GM23338 (cell line): ENCODE data around the gene GARS1. TPM values are rescaled to one million over a fixed set of nuclear protein-coding genes. Genes with fewer than 3 reads are reported as not detected.

ENCODE experiments used
- ATAC-seq: fragments of 200-7000 bp; cut with Tn5 transposase; 3 replicates; pipeline ENCODE4 v1.9.1; 2020
- DNase-seq: peaks from one replicate; pipeline ENCODE4 v3.0.0-alpha.2; 2015; ENCODE audit warnings: low spot score
- H2AFZ ChIP-seq: fragments of 200-600 bp; sonication (generic); 2 replicates; pipeline ENCODE4 v1.8.0; 2016; ENCODE audit warnings: antibody characterized with exemption, mild to moderate bottlenecking, moderate library complexity
- H3F3A ChIP-seq: fragments of 200-600 bp; sonication (generic); replicated peaks from 2 replicates; pipeline ENCODE4 v1.8.0; 2017; ENCODE audit warnings: antibody characterized with exemption, mixed run types, low read depth
- H3K27ac ChIP-seq: fragments of 200-600 bp; sonication (generic); 2 replicates; pipeline ENCODE4 v1.6.1; 2016; ENCODE audit warnings: low read depth
- H3K27me3 ChIP-seq: fragments of 200-600 bp; sonication (generic); 2 replicates; pipeline ENCODE4 v1.8.0; 2016; ENCODE audit warnings: mild to moderate bottlenecking, mixed run types, moderate library complexity; ENCODE audit not compliant: insufficient read depth
- H3K36me3 ChIP-seq: fragments of 200-600 bp; sonication (generic); 2 replicates; pipeline ENCODE4 v1.8.0; 2016; ENCODE audit warnings: mild to moderate bottlenecking; ENCODE audit not compliant: insufficient read depth
- H3K4me1 ChIP-seq: fragments of 200-600 bp; sonication (generic); 2 replicates; pipeline ENCODE4 v1.8.0; 2016; ENCODE audit warnings: mild to moderate bottlenecking, moderate library complexity; ENCODE audit not compliant: insufficient read depth
- H3K4me2 ChIP-seq: fragments of 200-600 bp; sonication (generic); 2 replicates; pipeline ENCODE4 v1.7.1; 2017; ENCODE audit warnings: mixed run types
- H3K4me3 ChIP-seq: fragments of 200-600 bp; sonication (generic); 2 replicates; pipeline ENCODE4 v1.6.1; 2016; ENCODE audit warnings: mixed run types
- H3K79me2 ChIP-seq: fragments of 200-600 bp; sonication (generic); replicated peaks from 2 replicates; pipeline ENCODE4 v1.8.0; 2017; ENCODE audit warnings: mild to moderate bottlenecking; ENCODE audit not compliant: insufficient read depth
- H3K9me2 ChIP-seq: fragments of 200-600 bp; sonication (generic); 2 replicates; pipeline ENCODE4 v1.8.0; 2017; ENCODE audit not compliant: insufficient read depth
- H4K20me1 ChIP-seq: fragments of 200-600 bp; sonication (generic); replicated peaks from 2 replicates; pipeline ENCODE4 v1.8.0; 2017; ENCODE audit warnings: mild to moderate bottlenecking; ENCODE audit not compliant: insufficient read depth
- H3K27ac Mint-ChIP-seq: 2 replicates; pipeline ENCODE4 v1.8.0; 2020; ENCODE audit warnings: inconsistent platforms, mild to moderate bottlenecking, moderate library complexity, mixed read lengths
- H3K27me3 Mint-ChIP-seq: 3 replicates; pipeline ENCODE4 v1.8.0; 2022; ENCODE audit warnings: low read depth, mild to moderate bottlenecking, moderate library complexity, mixed read lengths, inconsistent platforms; ENCODE audit not compliant: insufficient read depth, poor library complexity
- H3K36me3 Mint-ChIP-seq: 3 replicates; pipeline ENCODE4 v1.8.0; 2021; ENCODE audit warnings: low read depth, mild to moderate bottlenecking, inconsistent platforms, moderate library complexity, mixed read lengths
- H3K4me1 Mint-ChIP-seq: 3 replicates; pipeline ENCODE4 v1.8.0; 2020; ENCODE audit warnings: mild to moderate bottlenecking, inconsistent platforms, mixed read lengths
- H3K4me3 Mint-ChIP-seq: 3 replicates; pipeline ENCODE4 v1.8.0; 2021; ENCODE audit warnings: moderate library complexity, mild to moderate bottlenecking, inconsistent platforms, mixed read lengths
- H3K9me3 Mint-ChIP-seq: 3 replicates; pipeline ENCODE4 v1.8.0; 2020; ENCODE audit warnings: moderate library complexity, mild to moderate bottlenecking, inconsistent platforms, mixed read lengths
- CREB1 ChIP-seq: fragments of 250-450 bp; sonication (Bioruptor Pico); IDR thresholded peaks from 2 replicates; pipeline ENCODE4 v1.5.0; 2020; ENCODE audit warnings: low read depth, mild to moderate bottlenecking, moderate library complexity
- EZH2 ChIP-seq: fragments of 200-600 bp; sonication (generic); IDR thresholded peaks from one replicate; pipeline ENCODE4 v1.8.0; 2017; ENCODE audit warnings: antibody characterized with exemption, mild to moderate bottlenecking, low read depth; ENCODE audit not compliant: unreplicated experiment
- EZH2phosphoT487 ChIP-seq: fragments of 200-600 bp; sonication (generic); IDR thresholded peaks from one replicate; pipeline ENCODE4 v1.8.1; 2018; ENCODE audit warnings: antibody characterized with exemption; ENCODE audit not compliant: unreplicated experiment
- JUNB ChIP-seq: IDR thresholded peaks from one replicate; pipeline ENCODE4 v1.6.1; 2016; ENCODE audit warnings: antibody characterized with exemption; ENCODE audit not compliant: unreplicated experiment
- POLR2AphosphoS5 ChIP-seq: IDR thresholded peaks from 2 replicates; pipeline ENCODE4 v1.6.1; 2016; ENCODE audit warnings: antibody characterized with exemption, low read depth
- ZNF114 ChIP-seq: fragments of 250-450 bp; sonication (Bioruptor Pico); IDR thresholded peaks from 2 replicates; pipeline ENCODE4 v1.5.0; 2020; ENCODE audit warnings: mild to moderate bottlenecking, moderate library complexity
- ZNF331 ChIP-seq: fragments of 250-450 bp; sonication (Bioruptor Pico); IDR thresholded peaks from 2 replicates; pipeline ENCODE4 v1.5.0; 2020; ENCODE audit warnings: low read depth, mild to moderate bottlenecking, moderate library complexity
- polyA plus RNA-seq: library from polyadenylated mRNA; unstranded; fragments of >200 nt; fragmentation: Nextera tagmentation; extraction: Ambion mirVana; gene quantifications from 2 replicates; pipeline ENCODE4 v1.2.1, GENCODE V29; 2016
- total RNA-seq: library from RNA; depleted of rRNA; stranded (reverse); fragments of >200 nt; shearing (Covaris generic); gene quantifications from 2 replicates; pipeline ENCODE4 v1.2.3, GENCODE V29; 2014
- TF ChIP-seq, protein P1 (sequence below): fragments of 250-450 bp; sonication (Bioruptor Pico); IDR thresholded peaks from 2 replicates; pipeline ENCODE4 v1.5.0; 2020; ENCODE audit warnings: mild to moderate bottlenecking, moderate library complexity
- TF ChIP-seq, protein P2 (sequence below): IDR thresholded peaks from one replicate; pipeline ENCODE4 v1.6.1; 2018; ENCODE audit warnings: antibody characterized with exemption; ENCODE audit not compliant: unreplicated experiment

Gene GARS1
- total and polyA plus RNA-seq, 2 experiments from 2014 or later = 207 to 241 TPM

- H3K4me2 ChIP-seq = no peak overlapping the region
- peaks cover 2% of the 10 kb centered on the region for H3K27me3 Mint-ChIP-seq
- no peaks in the 10 kb centered on the region for H3K9me2 ChIP-seq
- no peaks in the 10 kb centered on the region; the same call in 2 of the 3 replicates for H3K36me3 Mint-ChIP-seq
- H3K4me3 ChIP-seq = no peak overlapping the region
- H3F3A ChIP-seq = no peaks in the 10 kb centered on the region
- no peak overlapping the region for H3K27ac Mint-ChIP-seq
- no peaks in the 10 kb centered on the region for H4K20me1 ChIP-seq
- H3K4me1 Mint-ChIP-seq = peaks cover 7% of the 10 kb centered on the region
- no peak for DNase-seq
- no peak for TF ChIP-seq ZNF331
- TF ChIP-seq ZNF114 (CRISPR knock-in tag) = no peak
- no peak for TF ChIP-seq EZH2
- no peak for TF ChIP-seq POLR2AphosphoS5
- TF ChIP-seq, protein P1, sequence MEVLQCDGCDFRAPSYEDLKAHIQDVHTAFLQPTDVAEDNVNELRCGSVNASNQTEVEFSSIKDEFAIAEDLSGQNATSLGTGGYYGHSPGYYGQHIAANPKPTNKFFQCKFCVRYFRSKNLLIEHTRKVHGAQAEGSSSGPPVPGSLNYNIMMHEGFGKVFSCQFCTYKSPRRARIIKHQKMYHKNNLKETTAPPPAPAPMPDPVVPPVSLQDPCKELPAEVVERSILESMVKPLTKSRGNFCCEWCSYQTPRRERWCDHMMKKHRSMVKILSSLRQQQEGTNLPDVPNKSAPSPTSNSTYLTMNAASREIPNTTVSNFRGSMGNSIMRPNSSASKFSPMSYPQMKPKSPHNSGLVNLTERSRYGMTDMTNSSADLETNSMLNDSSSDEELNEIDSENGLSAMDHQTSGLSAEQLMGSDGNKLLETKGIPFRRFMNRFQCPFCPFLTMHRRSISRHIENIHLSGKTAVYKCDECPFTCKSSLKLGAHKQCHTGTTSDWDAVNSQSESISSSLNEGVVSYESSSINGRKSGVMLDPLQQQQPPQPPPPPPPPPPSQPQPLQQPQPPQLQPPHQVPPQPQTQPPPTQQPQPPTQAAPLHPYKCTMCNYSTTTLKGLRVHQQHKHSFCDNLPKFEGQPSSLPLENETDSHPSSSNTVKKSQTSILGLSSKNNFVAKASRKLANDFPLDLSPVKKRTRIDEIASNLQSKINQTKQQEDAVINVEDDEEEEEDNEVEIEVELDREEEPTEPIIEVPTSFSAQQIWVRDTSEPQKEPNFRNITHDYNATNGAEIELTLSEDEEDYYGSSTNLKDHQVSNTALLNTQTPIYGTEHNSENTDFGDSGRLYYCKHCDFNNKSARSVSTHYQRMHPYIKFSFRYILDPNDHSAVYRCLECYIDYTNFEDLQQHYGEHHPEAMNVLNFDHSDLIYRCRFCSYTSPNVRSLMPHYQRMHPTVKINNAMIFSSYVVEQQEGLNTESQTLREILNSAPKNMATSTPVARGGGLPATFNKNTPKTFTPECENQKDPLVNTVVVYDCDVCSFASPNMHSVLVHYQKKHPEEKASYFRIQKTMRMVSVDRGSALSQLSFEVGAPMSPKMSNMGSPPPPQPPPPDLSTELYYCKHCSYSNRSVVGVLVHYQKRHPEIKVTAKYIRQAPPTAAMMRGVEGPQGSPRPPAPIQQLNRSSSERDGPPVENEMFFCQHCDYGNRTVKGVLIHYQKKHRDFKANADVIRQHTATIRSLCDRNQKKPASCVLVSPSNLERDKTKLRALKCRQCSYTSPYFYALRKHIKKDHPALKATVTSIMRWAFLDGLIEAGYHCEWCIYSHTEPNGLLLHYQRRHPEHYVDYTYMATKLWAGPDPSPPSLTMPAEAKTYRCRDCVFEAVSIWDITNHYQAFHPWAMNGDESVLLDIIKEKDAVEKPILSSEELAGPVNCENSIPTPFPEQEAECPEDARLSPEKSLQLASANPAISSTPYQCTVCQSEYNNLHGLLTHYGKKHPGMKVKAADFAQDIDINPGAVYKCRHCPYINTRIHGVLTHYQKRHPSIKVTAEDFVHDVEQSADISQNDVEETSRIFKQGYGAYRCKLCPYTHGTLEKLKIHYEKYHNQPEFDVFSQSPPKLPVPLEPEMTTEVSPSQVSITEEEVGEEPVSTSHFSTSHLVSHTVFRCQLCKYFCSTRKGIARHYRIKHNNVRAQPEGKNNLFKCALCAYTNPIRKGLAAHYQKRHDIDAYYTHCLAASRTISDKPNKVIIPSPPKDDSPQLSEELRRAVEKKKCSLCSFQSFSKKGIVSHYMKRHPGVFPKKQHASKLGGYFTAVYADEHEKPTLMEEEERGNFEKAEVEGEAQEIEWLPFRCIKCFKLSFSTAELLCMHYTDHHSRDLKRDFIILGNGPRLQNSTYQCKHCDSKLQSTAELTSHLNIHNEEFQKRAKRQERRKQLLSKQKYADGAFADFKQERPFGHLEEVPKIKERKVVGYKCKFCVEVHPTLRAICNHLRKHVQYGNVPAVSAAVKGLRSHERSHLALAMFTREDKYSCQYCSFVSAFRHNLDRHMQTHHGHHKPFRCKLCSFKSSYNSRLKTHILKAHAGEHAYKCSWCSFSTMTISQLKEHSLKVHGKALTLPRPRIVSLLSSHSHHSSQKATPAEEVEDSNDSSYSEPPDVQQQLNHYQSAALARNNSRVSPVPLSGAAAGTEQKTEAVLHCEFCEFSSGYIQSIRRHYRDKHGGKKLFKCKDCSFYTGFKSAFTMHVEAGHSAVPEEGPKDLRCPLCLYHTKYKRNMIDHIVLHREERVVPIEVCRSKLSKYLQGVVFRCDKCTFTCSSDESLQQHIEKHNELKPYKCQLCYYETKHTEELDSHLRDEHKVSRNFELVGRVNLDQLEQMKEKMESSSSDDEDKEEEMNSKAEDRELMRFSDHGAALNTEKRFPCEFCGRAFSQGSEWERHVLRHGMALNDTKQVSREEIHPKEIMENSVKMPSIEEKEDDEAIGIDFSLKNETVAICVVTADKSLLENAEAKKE (CRISPR knock-in tag) = no peak
- TF ChIP-seq, protein P2, sequence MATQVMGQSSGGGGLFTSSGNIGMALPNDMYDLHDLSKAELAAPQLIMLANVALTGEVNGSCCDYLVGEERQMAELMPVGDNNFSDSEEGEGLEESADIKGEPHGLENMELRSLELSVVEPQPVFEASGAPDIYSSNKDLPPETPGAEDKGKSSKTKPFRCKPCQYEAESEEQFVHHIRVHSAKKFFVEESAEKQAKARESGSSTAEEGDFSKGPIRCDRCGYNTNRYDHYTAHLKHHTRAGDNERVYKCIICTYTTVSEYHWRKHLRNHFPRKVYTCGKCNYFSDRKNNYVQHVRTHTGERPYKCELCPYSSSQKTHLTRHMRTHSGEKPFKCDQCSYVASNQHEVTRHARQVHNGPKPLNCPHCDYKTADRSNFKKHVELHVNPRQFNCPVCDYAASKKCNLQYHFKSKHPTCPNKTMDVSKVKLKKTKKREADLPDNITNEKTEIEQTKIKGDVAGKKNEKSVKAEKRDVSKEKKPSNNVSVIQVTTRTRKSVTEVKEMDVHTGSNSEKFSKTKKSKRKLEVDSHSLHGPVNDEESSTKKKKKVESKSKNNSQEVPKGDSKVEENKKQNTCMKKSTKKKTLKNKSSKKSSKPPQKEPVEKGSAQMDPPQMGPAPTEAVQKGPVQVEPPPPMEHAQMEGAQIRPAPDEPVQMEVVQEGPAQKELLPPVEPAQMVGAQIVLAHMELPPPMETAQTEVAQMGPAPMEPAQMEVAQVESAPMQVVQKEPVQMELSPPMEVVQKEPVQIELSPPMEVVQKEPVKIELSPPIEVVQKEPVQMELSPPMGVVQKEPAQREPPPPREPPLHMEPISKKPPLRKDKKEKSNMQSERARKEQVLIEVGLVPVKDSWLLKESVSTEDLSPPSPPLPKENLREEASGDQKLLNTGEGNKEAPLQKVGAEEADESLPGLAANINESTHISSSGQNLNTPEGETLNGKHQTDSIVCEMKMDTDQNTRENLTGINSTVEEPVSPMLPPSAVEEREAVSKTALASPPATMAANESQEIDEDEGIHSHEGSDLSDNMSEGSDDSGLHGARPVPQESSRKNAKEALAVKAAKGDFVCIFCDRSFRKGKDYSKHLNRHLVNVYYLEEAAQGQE = no peak
- TF ChIP-seq EZH2phosphoT487 = no peak
- no peak for TF ChIP-seq JUNB
- no peak for TF ChIP-seq CREB1 (CRISPR knock-in tag)
- no peak for ATAC-seq
- no peaks in the 10 kb centered on the region for H3K36me3 ChIP-seq
- H3K27ac ChIP-seq = no peak overlapping the region
- H3K9me3 Mint-ChIP-seq = no peaks in the 10 kb centered on the region
- H3K27me3 ChIP-seq = no peaks in the 10 kb centered on the region
- H3K79me2 ChIP-seq = no peaks in the 10 kb centered on the region
- no peak overlapping the region for H2AFZ ChIP-seq
- H3K4me3 Mint-ChIP-seq = no peak overlapping the region
- H3K4me1 ChIP-seq = peaks cover 3% of the 10 kb centered on the region
Observed at GRCh38 chr7:30562498-30562897, 32.2 kb upstream of the GARS1 start.
